Medulla oblongata (tissue), 1 donor: ENCODE results near the gene SENP5.

Experiments
- DNase-seq: peaks from one replicate; pipeline ENCODE4 v3.0.0-alpha.2; 2015; ENCODE audit errors: extremely low spot score

SENP5 gene

DNA sequence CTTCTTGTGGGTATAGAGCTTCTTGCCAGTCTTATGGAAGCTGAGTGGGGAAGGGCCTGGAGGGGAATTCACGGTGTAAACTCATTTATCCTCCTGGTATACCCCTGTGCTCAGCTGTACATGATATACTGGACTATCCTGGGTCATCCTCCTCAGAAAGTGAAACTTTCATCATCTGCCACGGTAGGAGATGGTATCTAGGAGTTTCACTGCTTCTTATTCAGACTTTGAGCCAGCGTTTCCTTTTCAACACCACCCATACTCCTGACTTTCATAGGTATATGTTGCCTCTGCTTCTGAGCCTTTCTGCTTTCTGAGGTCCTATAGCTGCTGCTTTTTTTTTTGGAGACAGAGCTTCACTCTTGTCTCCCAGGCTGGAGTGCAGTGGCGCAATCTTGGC, 15.6 kb downstream of the SENP5 start:
- no peak for DNase-seq

DNA sequence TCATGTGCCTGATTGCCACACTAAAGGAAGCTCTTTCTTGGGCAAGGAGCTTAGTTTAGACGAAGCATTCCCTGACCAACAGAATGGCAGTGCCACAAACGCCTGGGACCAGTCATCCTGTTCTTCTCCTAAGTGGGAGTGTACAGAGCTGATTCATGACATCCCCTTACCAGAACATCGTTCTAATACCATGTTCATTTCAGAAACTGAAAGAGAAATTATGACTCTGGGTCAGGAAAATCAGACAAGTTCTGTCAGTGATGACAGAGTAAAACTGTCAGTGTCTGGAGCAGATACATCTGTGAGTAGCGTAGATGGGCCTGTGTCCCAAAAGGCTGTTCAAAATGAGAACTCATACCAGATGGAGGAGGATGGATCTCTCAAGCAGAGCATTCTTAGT, 18.4 kb downstream of the SENP5 start:
- DNase-seq = no peak

DNA sequence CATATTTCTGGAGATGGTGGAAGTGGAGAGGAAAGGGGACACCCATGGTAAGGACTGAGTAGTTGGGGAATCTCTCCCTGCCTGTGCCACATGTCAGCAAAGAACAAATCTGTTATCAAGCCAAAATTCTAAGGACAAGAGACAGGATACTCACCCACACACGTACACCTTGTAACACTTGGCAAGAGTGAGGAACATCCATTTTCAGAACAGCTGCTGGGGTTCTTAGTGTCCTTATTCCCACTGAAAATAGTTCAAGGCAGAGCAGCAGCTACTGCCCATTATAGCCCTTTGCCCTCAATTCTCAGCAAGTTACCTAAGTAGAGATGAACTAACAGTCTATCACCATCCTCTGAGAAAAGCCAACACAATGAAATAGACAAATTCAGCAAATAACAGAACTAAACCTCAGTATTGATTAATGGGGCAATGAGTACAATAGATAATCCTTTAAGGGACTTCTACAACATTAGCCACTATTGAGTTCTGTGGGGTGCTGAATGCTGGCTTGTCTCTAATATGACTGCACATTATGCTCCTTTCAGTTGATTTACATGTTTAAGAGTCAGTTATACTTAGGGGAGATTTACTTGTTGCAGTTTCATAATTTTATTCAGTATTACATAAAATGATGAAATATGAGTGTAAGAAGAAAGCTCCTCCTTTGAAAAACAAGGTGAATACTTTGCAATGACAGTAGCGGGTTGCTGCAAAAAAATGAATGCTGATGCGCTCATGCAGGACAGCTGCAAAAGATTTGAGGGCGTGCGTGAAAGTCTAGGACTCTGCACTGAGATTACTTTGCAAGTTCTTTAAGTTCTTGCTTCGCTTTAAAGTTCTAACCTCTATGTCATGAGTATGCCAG, 22.4 kb downstream of the SENP5 start:
- no peak for DNase-seq

DNA sequence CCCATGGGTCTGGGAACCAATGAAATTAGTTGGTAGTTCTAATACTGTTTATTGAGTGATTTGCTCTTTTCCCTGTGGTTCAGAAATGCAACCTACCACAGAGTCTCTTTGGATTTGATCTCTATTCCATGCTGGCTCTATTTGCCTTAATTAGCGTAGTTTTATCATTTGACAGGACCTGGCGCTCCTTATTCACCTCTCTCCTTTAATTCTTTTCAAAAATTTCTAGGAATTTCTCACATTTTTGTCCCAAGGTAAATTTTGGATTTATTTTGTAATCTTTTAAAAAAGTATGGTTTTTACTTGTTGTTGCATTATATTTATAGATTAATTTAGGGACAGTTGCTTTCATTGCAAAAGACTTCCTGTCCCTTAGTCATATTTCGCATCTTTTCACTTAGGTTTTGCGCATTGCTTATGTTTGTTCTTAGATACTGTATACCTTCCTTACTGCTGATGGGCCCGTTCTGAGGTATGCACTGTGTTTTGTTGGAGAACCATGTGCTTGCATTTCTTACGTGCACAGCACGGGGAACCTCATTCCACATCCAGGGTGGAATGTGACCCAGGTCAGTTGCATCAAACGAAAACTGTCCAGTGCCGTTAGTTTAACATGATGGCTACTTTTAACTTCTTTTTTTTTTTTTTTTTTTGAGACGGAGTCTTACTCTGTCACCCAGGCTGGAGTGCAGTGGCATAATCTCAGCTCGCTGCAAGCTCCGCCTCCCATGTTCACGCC, 27.0 kb downstream of the SENP5 start:
- no peak for DNase-seq

DNA sequence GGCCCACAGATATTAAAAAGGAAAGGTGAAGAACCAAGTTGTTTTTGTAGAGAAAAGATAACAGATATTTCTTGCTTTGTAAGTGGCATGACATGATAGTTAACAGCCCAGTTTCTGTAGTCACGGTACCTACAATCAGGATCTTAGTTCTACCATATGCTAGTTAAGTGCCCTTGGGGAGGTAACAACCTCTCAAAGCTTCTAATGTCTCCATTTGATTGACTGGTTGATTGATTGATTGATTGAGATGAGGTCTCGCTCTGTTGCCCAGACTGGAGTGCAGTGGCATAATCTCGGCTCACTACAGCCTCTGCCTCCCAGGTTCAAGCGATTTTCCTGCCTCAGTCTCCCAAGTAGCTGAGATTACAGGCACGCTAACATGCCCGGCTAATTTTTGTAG, 28.5 kb downstream of the SENP5 start:
- DNase-seq = no peak

DNA sequence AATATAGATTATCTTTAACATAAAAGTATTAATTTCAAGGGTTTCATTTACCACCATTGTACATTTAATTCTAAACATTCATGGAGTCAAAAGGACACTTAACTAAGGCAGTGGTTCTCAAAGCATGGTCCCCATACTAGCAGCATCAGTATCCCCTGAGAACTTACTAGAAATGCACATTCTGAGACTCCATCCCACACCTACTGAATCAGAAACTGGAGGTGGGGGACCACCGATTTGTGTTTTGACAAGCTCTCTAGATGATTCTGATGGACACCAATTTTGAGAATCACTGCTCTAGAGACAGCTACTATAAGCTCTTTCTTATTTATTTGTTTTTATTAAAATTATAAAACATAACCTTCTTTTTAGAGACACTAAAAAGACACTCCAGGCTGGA, 34.0 kb downstream of the SENP5 start:
- no peak for DNase-seq

DNA sequence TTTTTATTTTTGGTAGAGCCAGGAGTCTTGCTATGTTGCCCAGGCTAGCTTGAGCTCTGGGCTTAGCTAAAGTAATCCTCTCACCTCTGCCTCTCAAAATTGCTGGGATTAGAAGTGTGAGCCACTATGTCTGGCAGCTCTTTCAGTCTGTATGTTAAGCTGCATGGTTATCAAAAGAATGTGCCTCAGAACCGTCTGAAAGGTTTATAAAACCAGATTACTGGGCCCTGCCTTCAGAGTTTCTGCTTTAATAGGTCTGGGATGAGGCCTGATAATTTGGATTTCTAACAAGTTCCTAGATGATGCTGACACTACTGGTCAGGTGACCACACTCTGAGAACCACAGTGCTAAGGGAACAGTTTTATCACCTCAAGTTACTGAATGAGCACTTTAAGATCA, 34.6 kb downstream of the SENP5 start:
- no peak for DNase-seq

DNA sequence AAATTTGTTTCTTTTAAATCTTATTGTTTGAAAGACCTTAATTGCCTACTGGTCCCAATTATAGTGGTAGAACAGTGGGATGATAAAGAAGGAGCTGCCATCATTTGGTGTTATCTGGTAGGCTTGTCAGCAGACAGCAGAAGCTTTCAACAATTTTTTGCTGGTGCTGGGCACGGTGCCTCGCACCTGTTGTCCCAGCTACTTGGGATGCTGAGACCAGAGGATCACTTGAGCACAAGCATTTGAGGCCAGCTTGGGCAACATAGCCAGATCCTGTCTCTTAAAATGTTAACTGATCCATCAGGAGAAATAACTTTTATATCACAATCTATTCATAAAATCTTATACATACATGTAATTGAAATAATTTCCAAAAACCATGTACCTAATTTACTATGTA, 36.0 kb downstream of the SENP5 start:
- no peak for DNase-seq

DNA sequence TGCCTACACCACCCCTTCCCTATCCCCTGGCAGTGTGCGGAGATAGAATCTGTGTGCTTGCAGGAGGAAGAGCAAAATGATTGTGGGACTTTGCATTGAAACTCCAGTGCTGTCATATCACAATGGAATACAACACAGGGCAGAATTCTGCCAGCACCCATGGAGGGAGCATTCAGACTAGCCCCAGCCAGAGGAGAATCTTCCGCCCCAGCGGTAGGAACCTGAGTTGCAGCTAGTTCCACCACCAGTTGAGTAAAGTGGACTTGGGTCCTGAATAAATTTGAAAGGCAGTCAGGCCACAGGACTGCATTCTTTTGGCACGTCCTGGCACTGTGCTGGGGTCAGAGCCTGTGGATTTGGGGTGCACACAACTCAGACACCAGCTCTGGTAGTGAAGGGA, 47.1 kb downstream of the SENP5 start:
- DNase-seq = no peak

DNA sequence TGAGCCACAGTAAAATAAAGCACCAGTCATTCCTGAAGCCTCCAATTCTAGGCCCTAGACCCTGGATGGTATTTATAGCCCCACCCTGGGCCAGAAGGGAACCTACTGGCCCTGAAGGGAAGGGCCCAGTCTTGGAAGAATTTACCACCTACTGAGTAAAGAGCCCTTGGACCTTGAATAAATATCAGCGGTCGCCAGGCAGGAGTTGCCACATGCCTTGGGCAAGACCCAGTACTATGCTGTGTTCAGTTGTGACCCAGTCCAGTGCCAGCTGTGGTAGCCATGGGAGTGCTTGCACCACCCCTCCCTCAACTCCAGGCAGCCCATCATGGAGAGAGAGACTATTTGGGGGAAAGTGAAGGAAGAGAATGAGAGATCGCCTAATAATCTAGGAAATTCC, 47.7 kb downstream of the SENP5 start:
- DNase-seq = no peak

DNA sequence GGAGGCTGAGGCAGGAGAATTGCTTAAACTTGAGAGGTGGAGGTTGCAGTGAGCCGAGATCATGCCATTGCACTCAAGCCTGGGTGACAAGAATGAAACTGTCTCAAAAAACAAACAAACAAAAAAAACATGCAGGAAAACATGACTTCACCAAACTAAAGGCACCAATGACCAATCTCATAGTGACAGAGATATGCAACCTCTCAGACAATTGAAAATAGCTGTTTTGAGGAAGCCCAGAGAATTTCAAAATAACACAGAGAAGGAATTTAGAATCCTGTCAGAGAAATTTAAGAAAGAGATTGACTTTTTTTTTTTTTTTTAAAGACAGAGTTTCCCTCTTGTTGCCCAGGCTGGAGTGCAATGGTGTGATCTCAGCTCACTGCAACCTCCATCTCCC, 48.5 kb downstream of the SENP5 start:
- no peak for DNase-seq

DNA sequence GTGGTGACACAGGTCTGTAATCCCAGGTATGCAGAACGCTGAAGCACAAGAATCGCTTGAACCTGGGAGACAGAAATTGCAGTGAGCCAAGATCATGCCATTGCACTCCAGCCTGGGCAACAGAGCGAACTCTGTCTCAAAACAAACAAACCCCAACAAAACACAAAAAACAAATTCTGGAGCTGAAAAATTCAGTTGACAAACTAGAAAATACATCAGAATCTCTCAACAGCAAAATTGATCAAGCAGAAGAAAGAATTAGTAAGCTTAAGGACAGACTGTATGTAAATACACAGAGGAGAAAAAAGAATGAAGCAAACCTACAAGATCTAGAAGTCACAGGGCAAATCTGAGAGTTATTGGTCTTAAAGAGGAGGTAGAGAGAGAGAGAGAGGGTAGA, 49.3 kb downstream of the SENP5 start:
- no peak for DNase-seq

DNA sequence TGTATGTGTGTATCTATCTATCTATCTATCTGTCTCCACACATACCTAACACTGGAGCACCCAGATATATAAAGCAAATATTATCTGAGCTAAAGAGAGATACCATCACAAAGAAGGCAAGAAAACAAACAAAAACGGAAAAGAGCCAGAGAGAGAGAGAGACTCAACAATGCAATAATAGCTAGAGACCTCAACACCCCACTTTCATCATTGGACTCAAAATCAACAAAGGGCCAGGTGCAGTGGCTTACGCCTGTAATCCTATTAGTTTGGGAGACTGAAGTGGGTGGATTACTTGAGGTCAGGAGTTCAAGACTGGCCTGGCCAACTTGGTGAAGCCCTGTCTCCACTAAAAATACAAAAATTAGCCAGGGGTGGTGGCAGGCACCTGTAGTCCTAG, 51.2 kb downstream of the SENP5 start:
- DNase-seq = no peak

DNA sequence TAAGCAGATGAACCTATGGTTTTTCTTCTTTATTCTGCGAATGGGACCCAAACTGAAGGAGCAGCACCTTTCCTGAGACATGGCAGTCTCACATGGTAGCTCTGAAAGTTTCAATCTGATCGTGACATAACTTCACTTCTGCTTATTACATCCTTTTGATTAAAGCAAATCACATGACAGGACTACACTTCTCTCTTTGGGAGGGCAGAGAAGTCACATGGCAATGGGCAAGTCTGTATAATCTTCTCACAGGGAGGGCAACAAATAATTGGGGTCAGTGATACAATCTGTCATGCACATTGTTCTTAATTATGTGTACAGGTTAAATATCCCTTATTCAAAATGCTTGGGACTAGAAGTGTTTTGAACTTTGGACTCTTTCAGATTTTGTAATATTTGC, 53.0 kb downstream of the SENP5 start:
- peak; percentile 62 for DNase-seq

DNA sequence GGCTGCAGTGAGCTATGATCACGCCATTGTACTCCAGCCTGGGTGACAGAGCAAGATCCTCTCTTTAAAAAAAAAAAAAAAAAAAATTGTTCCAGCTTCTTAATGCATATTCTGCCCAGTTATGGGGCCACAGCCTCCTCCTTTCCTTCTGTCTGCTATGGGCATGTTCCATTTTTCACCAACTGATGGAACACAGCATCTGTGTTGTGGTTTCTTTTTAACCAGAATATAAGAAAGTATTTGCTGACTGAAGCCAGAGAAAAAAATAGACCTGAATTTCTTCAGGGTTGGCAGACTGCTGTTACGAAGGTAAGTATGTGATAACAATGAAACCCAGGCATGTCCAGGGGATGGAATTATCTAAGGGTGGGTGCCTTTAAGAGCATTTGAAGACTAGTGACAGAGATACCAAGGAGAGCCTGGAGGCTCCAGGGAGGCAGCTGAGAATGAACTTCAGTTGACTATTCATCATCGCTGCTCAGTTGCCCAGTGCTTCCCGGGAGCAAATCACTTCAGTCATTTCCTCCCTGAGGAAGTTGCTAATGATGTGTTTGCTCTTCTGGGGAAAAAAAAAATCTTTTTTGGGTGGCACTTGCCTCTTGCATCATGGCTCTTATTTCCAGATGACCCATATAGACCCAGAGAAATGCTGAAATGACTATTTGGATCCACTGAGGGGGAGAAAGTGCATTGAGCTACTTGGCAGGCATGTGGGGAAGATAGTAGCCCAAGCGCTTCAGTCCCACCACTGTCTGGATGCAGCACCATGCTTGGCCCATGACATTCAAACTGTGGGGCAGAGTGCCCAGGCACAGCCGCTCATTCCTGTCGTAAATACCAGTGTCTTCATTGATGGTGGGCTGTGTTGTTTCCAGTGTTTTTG, 60.1 kb downstream of the SENP5 start:
- DNase-seq = no peak

DNA sequence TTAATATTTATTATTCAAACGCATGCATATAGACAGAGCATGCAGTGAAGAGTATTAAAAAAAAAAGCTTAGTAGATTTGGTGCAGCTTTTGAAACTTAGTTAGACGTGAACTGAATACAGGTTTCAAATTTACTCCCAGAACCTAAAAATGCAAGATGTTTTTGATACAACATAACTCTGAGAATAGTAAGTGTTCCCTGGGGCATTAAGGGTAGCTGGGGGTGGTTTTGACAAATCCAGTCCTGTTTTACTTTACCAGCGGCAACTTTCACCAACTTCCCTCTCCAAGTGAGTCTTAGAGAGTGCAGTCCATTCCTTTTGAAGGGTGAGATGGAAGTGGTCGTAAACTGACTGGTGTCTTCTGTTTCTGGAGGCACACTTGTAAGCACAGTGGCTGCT, 63.4 kb downstream of the SENP5 start:
- no peak for DNase-seq

DNA sequence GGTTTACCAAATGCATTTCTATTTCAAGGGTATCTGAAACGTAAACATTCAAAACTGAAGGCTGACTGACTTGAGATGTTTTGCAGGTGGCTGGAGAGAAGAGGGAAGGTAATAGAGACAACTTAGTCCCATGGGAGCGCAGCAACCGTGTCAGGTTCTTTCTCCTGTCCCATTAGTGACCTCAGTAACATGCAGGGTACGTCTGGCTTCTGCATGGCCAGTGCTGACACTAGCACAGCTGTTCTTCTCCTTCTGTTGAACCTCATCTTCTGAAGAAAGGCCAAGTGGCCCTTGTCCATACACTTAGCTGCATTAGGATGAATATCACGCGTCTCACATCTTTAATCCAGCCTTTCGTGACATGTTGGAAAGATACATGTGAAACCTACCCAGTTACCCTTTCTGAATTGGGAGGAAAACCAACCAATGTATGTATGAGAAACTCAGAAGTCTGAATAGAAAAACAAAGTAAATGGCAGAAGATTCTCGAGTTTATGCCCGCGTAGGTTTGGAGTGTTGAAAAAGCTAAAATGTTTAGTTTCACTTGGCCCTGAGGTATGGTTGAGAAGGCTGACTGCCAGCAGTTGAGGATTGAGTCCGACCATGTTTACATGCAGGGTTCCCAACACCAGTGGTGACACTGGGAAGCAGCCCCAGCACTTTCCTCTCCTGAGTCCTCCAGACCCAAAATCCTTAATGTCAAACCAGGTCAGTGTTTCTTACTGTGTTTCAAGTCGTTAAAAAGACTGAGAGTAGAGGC, 64.3 kb downstream of the SENP5 start:
- DNase-seq = no peak

DNA sequence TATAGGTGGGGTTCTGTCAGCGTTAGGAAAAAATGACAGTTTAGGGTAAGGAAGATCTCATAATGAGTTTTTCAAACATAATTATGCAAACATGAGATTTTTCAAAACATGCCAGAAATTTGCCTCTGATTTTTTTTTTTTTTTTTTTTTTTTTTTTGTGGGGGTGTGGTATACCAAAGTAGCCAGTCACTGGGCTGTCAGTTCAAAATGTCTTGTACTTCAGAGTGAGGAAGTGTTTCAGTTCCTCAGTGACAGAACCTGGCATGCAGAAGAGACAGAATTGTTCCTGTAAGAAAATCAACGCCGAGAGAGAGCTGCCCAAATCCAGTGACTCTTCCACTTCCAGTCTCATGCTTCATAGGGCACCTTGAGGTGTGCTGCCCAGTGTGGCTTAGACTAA, 64.9 kb downstream of the SENP5 start:
- no peak for DNase-seq

DNA sequence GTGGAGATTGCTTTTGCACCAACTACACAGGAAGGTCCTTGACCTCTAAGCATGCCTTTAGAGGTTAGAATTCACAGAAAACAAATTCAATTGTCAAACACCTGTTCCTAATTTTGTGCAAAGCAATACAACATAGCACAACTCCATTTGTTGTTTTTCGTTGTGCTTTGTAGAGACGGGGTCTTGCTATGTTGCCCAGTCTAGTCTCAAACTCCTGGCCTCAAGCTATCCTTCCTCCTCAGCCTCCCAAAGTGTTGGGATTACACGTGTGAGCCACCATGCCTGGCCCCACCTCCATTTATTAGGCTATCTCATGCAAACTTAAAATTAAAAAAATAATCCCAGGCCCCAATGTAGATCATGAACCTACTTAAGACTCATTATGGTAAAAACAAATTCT, 68.6 kb downstream of the SENP5 start:
- no peak for DNase-seq

DNA sequence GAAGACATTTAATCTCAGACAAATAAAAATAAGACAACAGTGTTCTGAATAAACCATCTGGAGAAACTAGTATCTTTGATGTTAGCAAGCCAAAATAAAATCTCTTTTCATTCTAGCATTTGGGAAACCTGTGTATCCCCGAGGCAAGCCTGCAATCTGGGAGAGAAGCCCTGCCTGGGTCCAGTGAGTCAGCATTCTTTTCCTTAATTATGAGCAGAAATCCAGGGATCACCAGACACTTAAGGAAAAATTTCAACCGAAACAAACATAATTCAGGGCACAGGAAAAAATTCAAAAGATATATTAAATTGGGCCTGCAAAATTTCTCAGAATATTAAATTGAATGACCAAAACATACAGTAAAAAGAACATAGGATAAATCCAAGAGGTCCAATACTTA, 70.4 kb downstream of the SENP5 start:
- no peak for DNase-seq

DNA sequence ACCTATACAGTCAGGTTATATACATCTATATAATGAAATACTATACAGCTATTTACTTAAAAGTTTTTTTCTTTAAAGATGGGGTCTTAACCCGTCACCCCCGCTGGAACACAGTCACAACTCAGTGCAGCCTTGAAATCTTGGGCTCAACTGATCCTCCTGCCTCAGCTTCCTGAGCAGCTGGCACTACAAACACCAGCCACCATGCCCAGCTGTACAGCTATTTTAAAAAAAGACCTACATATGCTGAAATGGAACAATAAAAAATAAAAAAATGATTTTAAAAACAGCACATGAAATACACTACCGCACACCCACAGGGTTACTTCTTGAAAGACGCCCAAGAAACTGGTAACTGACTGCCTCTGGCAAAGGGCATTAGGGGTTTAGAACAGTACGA, 70.9 kb downstream of the SENP5 start:
- no peak for DNase-seq
